Ishikawa (cell line): Measurements from ENCODE around the gene SOCS2.

ENCODE experiments used
- CEBPB ChIP-seq: IDR thresholded peaks from 2 replicates; pipeline ENCODE4 v1.6.1; 2012
- EGR1 ChIP-seq: IDR thresholded peaks from 2 replicates; pipeline ENCODE4 v1.6.1; 2012
- EP300 ChIP-seq: IDR thresholded peaks from 2 replicates; pipeline ENCODE4 v1.6.1; 2012; ENCODE audit warnings: borderline replicate concordance
- FOXM1 ChIP-seq: IDR thresholded peaks from 2 replicates; pipeline ENCODE4 v1.6.1; 2012; ENCODE audit warnings: low read depth, borderline replicate concordance
- TAF1 ChIP-seq: IDR thresholded peaks from 2 replicates; pipeline ENCODE4 v1.6.1; 2012; ENCODE audit warnings: low read depth, mild to moderate bottlenecking
- YY1 ChIP-seq: IDR thresholded peaks from 2 replicates; pipeline ENCODE4 v1.6.1; 2012; ENCODE audit warnings: low read depth
- TF ChIP-seq, protein P1 (sequence below): IDR thresholded peaks from 2 replicates; pipeline ENCODE4 v1.6.1; 2012; ENCODE audit warnings: low read depth, mild to moderate bottlenecking

DNA sequence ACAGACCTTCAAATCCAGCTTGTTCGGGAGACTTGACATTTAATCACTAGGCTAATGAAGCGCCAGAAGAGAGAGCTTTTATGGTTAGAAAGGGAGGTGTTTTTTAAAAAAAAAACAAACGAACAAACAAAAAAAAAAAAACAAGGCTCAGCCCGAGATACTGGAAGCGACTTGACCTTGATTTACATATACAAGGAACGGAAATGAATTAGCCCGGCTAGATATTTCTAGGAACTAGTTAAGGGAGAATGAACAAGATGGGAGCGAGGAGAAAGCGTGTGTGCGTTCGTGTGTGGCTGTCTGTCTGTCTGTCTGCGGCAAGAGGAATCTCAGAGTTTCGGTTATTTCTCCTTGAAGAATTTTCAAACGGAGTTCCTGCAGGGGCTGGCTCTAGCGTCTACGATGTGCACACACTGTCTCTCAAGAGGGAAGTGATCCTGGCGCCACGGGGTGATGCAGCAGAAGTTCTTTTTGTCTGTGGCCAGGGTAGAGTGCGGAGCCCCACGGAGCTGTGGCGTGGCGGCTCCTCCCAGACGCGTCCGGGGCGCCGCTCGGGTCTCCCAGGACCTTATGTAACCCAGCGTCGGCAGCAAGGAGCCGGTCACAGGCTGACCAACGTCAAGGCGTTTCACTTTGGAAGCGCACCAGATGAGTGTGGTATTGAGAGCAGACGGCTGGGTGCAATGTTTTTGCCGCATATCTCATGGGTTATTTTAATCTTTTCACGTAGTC lies 18.8 kb downstream of the SOCS2 start:
- TF ChIP-seq EGR1, result no peak
- no peak for TF ChIP-seq FOXM1
- no peak for TF ChIP-seq EP300
- no peak for TF ChIP-seq TAF1
- no peak for TF ChIP-seq YY1
- TF ChIP-seq, protein P1, sequence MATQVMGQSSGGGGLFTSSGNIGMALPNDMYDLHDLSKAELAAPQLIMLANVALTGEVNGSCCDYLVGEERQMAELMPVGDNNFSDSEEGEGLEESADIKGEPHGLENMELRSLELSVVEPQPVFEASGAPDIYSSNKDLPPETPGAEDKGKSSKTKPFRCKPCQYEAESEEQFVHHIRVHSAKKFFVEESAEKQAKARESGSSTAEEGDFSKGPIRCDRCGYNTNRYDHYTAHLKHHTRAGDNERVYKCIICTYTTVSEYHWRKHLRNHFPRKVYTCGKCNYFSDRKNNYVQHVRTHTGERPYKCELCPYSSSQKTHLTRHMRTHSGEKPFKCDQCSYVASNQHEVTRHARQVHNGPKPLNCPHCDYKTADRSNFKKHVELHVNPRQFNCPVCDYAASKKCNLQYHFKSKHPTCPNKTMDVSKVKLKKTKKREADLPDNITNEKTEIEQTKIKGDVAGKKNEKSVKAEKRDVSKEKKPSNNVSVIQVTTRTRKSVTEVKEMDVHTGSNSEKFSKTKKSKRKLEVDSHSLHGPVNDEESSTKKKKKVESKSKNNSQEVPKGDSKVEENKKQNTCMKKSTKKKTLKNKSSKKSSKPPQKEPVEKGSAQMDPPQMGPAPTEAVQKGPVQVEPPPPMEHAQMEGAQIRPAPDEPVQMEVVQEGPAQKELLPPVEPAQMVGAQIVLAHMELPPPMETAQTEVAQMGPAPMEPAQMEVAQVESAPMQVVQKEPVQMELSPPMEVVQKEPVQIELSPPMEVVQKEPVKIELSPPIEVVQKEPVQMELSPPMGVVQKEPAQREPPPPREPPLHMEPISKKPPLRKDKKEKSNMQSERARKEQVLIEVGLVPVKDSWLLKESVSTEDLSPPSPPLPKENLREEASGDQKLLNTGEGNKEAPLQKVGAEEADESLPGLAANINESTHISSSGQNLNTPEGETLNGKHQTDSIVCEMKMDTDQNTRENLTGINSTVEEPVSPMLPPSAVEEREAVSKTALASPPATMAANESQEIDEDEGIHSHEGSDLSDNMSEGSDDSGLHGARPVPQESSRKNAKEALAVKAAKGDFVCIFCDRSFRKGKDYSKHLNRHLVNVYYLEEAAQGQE, result no peak
- no peak for TF ChIP-seq CEBPB
